Measurements from ENCODE around the gene RAD51B. TPM values are rescaled to one million over a fixed set of nuclear protein-coding genes. Genes with fewer than 3 reads are reported as not detected.
A peak's percentile ranks its signal among the peaks of the same experiment; 100 is the strongest.

Gene RAD51B
- total and polyA plus RNA-seq, 9 donors, result 21.6 to 70.1 (median 35.1) TPM

GRCh38 chr14:68248481-68249255 is 429.1 kb downstream of the RAD51B start:
- no peaks in the 10 kb centered on the region for H3K36me3 ChIP-seq
- H3K9me3 ChIP-seq, result no peaks in the 10 kb centered on the region
- DNase-seq, result peak in 4 of 5 donors; percentile 29 to 60 (median 54)
- TF ChIP-seq EP300 (IDR thresholded peaks at IDR 0.05) (no peak), POLR2A (IDR thresholded peaks at IDR 0.05) (no peak), CTCF (IDR thresholded peaks at IDR 0.05) (peak in 2 of 3 donors; percentile 68 to 76)
- H3K4me3 ChIP-seq, result no peak overlapping the region
- peaks cover 36% of the 10 kb centered on the region for H3K4me1 ChIP-seq (ENCODE audit: insufficient read depth)
- H3K27me3 ChIP-seq, result no peaks in the 10 kb centered on the region
- intact Hi-C loops (cut with DNase I), result loop anchor here (2.0 to 10.0 kb wide), 9 partner anchors 104 to 568 kb away; partner anchors contain the start of gene ZFP36L1 (in 1 of the 4)
- WGBS, 3 donors, result 39 to 47% (median 42%) methylated on average over 7 of the region's 7 CpGs
- H3K27ac ChIP-seq, result peak overlapping the region; percentile 27 to 86

GRCh38 chr14:68249661-68250451 is 430.3 kb downstream of the RAD51B start:
- intact Hi-C loops (cut with DNase I), result loop anchor here (2.0 to 10.0 kb wide), 10 partner anchors 105 to 567 kb away; partner anchors contain the start of gene ZFP36L1 (in 1 of the 4)
- no peaks in the 10 kb centered on the region for H3K9me3 ChIP-seq
- peak overlapping the region in 1 of 2 donors; percentile 65 for H3K27ac ChIP-seq
- H3K4me1 ChIP-seq (ENCODE audit: insufficient read depth), result peaks cover 35% of the 10 kb centered on the region
- H3K27me3 ChIP-seq, result no peaks in the 10 kb centered on the region
- no peak overlapping the region for H3K4me3 ChIP-seq
- 43 to 53% (median 49%) methylated on average over 3 of the region's 3 CpGs for WGBS, 3 donors
- TF ChIP-seq CTCF (IDR thresholded peaks at IDR 0.05), result no peak
- no peak for TF ChIP-seq POLR2A (IDR thresholded peaks at IDR 0.05)
- no peak for TF ChIP-seq EP300 (IDR thresholded peaks at IDR 0.05)
- DNase-seq, result no peak
- H3K36me3 ChIP-seq, result no peaks in the 10 kb centered on the region

- no peaks in the 10 kb centered on the region for H3K27me3 ChIP-seq
- no peaks in the 10 kb centered on the region for H3K9me3 ChIP-seq
- peak overlapping the region; percentile 31 to 65 for H3K27ac ChIP-seq
- no peak overlapping the region for H3K4me3 ChIP-seq
- intact Hi-C loops (cut with DNase I), result loop anchor here in 1 of 4 donors (5.0 kb wide), 1 partner anchor 296 kb away; no protein-coding TSS in a partner anchor
- 8 to 13% (median 13%) methylated on average over 4 of the region's 4 CpGs for WGBS, 3 donors
- DNase-seq, result no peak
- no peaks in the 10 kb centered on the region for H3K36me3 ChIP-seq
- H3K4me1 ChIP-seq (ENCODE audit: insufficient read depth), result peaks cover 28% of the 10 kb centered on the region
- TF ChIP-seq POLR2A (IDR thresholded peaks at IDR 0.05), result no peak
- TF ChIP-seq EP300 (IDR thresholded peaks at IDR 0.05), result no peak
- TF ChIP-seq CTCF (IDR thresholded peaks at IDR 0.05), result no peak
These were observed 431.6 kb downstream of the RAD51B start for GRCh38 chr14:68250927-68251768.

- peak overlapping the region in 1 of 2 donors; percentile 65 for H3K27ac ChIP-seq
- H3K27me3 ChIP-seq, result no peaks in the 10 kb centered on the region
- TF ChIP-seq EP300 (IDR thresholded peaks at IDR 0.05) (no peak), POLR2A (IDR thresholded peaks at IDR 0.05) (no peak), CTCF (IDR thresholded peaks at IDR 0.05) (no peak)
- no peaks in the 10 kb centered on the region for H3K9me3 ChIP-seq
- no peak for DNase-seq
- H3K4me3 ChIP-seq, result no peak overlapping the region
- intact Hi-C loops (cut with DNase I), result loop anchor here in 1 of 4 donors (5.0 kb wide), 1 partner anchor 296 kb away; no protein-coding TSS in a partner anchor
- 56 to 69% (median 63%) methylated on average over 1 of the region's 1 CpG for WGBS, 3 donors
- no peaks in the 10 kb centered on the region for H3K36me3 ChIP-seq
- H3K4me1 ChIP-seq (ENCODE audit: insufficient read depth), result peaks cover 26% of the 10 kb centered on the region
These were observed 432.2 kb downstream of the RAD51B start for GRCh38 chr14:68251769-68252100.

All from ovary (tissue), 9 donors.